HG03460 (cell line): Measurements from ENCODE around the gene CTBS.
"Not testable (repeated sequence)": the region's sequence is repeated elsewhere in the genome, so short reads cannot be mapped to it uniquely, and the experiment has no call there.

ENCODE experiments used
- ATAC-seq: cut with Tn5 transposase; IDR thresholded peaks from one replicate; pipeline ENCODE4 v1.9.1; 2021; ENCODE audit not compliant: unreplicated experiment

CTBS gene

GRCh38 chr1:84585803-84586202 lies 11.6 kb upstream of the CTBS start:
- ATAC-seq: no peak

GRCh38 chr1:84584126-84584525 lies 9.9 kb upstream of the CTBS start:
- no peak for ATAC-seq

- ATAC-seq: no peak
Observed at GRCh38 chr1:84583648-84584047, 9.4 kb upstream of the CTBS start.

- ATAC-seq: no peak
Observed at GRCh38 chr1:84582802-84583587, 8.8 kb upstream of the CTBS start.

GRCh38 chr1:84581648-84582047 lies 7.4 kb upstream of the CTBS start:
- no peak for ATAC-seq

GRCh38 chr1:84574936-84575335 lies 696 bp upstream of the CTBS start:
- ATAC-seq: no peak

GRCh38 chr1:84573481-84573966 lies 716 bp downstream of the CTBS start:
- ATAC-seq: no peak

- no peak for ATAC-seq
Observed at GRCh38 chr1:84571150-84571535, 3.1 kb downstream of the CTBS start.

GRCh38 chr1:84570436-84571149 lies 3.6 kb downstream of the CTBS start:
- no peak for ATAC-seq

GRCh38 chr1:84569216-84569615 lies 5.0 kb downstream of the CTBS start:
- ATAC-seq: no peak

- no peak for ATAC-seq
Observed at GRCh38 chr1:84550826-84551225, 23.4 kb downstream of the CTBS start.

- ATAC-seq: no peak
Observed at GRCh38 chr1:84541679-84542078, 32.6 kb downstream of the CTBS start.

GRCh38 chr1:84540759-84541158 lies 33.5 kb downstream of the CTBS start:
- no peak for ATAC-seq

- no peak for ATAC-seq
Observed at GRCh38 chr1:84539972-84540371, 34.3 kb downstream of the CTBS start.

- ATAC-seq: peak; percentile 79
Observed at GRCh38 chr1:84538599-84538998, 35.6 kb downstream of the CTBS start.

- ATAC-seq: no peak
Observed at GRCh38 chr1:84525779-84526178, 48.5 kb downstream of the CTBS start.

GRCh38 chr1:84524590-84524989 lies 49.6 kb downstream of the CTBS start:
- ATAC-seq: no peak

- no peak for ATAC-seq
Observed at GRCh38 chr1:84510668-84511067, 63.6 kb downstream of the CTBS start.

- ATAC-seq: no peak
Observed at GRCh38 chr1:84510165-84510564, 64.1 kb downstream of the CTBS start.

- ATAC-seq: no peak
Observed at GRCh38 chr1:84509029-84509428, 65.2 kb downstream of the CTBS start.

- ATAC-seq: no peak
Observed at GRCh38 chr1:84508510-84508909, 65.7 kb downstream of the CTBS start.

- not testable (repeated sequence) for ATAC-seq
Observed at GRCh38 chr1:84507887-84508286, 66.4 kb downstream of the CTBS start.
